CD4-positive, alpha-beta T cell treated with Interleukin-6 for 4 hours (primary cell): ENCODE results near the gene TSGA10.
"Not testable (repeated sequence)": the region's sequence is repeated elsewhere in the genome, so short reads cannot be mapped to it uniquely, and the experiment has no call there.

Source experiments
- DNase-seq: peaks from one replicate; pipeline ENCODE4 v3.0.0-alpha.2; 2020; ENCODE audit warnings: mixed read lengths

The TSGA10 gene

DNA sequence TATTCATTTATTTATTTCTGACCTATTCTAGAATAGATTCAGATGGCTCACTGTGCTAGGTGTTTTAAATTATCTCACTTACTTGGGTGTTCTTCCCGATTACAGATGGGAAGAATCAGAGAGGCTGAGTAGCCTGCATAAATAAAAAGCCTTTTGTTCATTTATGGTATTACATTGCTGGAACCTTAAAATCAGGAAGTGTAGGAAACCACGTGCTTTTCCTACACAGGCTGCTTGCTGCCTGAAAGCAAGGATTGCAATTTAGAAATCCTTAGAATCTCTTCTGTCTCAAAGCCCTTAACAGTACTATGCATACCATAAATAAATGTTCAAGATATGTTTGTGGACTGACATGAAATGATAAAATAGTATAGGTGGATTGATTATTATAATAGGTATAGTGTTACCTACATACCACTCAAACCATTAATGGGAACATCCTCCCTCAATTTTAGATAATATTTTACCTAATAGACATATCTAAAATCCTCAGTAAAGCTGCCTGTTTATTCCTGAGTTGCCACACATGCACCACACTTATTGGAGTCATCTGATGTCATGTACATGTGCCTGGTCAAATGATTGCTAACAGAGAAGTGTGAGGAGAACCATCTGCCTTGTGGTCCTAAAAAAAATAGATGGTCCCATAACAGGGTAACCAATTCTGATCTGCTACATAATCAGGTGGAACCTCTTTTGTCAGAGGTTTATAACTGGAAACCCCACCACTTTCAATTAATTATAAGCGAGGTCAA, 86.7 kb downstream of the TSGA10 start:
- DNase-seq, result no peak

DNA sequence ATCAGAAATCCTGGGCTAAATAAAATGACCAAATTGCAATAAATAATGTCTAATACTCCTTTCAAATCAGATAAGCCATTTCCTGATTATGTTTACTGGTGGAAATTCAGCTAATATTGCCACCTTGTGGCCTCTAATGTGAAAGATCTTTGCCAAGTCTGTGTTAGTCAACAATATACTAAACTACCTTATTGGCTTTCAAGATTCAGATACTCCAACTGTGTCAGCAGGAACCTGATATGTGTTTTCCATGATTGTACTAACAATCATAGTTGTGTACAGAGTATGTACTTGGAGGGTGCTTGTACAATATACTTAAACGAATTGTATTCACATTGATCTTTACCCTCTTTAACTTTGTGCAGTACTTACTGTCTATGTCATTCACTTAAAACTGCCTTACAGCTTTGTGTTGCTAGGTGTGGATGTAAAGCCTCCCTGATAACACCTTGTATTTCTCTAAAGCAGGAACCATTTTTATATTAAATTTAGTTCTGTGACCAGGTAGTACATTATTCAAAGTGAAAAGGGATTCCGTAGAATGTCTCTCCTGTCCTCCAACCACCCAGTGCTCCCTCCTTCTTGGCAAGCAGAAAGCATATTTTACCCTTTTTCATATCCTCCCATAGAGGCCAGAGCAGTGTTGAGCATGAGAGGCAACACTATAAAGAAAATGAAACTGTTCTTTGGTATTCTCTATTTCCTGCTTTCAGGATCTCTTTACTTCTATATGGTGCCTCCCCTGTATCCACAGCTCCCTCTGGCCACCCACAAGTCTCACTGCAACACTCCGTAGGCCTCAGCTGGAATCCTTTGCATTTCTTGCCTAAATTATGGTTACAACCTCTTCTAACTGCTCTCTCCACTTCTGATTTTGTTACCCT, 88.4 kb downstream of the TSGA10 start:
- DNase-seq, result peak; percentile 59

DNA sequence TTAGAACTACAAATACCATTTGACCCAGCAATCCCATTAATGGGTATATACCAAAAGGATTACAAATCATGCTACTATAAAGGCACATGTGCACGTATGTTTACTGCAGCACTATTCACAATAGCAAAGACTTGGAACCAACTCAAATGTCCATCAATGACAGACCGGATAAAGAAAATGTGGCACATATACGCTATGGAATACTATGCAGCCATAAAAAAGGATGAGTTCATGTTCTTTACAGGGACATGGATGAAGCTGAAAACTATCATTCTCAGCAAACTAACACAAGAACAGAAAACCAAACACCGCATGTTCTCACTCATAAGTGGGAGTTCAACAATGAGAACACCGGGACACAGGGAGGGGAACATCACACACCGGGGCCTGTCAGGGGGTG, 105.6 kb downstream of the TSGA10 start:
- DNase-seq, result not testable (repeated sequence)

DNA sequence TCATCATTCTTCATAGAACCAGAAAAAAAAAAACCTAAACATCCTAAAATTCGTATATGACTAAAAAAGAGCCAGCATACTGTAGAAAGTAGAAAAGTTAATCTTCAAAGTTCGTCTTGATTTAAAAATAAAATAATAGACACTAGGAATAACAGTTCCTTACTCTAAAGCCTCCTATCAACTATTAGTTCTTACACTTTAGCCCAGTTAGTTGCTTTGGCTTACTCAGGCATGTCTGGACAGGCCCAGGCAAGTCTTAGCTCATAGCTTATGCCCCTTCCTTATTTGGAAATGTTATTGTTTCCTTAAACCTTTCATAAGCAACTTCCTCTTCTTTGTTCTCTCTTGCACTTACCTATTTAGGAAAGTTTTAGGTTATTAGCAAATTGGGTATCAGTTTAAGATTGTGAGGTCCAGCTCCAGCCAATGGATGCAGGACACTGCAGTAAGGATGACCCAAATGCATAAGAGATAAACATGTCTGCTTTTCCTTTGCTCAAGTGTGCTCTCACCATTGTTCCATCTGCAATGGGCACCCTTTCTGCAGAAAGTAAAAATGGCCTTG, 113.9 kb downstream of the TSGA10 start:
- DNase-seq, result not testable (repeated sequence)

DNA sequence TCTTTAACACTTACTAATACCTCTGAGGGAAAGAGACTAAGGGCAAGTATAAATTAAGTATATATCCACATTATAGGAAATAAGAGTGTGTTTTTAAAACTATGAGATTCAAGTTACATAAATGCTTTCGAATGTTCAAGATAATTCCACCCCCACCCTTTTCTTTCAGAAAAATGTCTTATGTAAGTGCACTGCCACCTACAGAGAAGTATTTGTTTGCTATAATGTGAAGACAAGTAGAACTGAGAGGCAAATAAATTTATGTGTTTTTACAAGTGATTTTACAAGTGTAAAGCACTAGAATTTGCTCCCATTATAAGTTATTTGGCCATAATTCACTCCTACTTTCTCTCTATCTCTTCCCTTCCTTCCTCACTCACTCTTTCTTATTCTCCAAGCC, 118.8 kb downstream of the TSGA10 start:
- no peak for DNase-seq

DNA sequence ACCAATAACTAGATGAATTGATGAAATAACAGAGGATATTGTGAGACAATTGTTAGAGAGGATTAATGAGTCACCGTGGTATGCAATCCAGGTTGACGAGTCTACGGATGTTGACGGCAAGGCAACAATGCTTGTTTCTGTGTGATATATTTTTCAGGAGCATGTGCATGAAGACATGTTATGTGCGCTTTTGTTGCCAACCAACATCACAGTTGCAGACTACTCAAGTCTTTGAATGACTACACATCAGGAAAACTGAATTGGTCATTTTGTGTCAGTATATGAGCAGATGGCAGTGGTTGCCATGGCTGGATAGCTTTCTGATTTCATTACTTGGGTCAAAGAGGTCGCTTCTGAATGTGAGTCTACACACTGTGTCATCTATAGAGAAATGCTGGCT, 122.0 kb downstream of the TSGA10 start:
- no peak for DNase-seq

DNA sequence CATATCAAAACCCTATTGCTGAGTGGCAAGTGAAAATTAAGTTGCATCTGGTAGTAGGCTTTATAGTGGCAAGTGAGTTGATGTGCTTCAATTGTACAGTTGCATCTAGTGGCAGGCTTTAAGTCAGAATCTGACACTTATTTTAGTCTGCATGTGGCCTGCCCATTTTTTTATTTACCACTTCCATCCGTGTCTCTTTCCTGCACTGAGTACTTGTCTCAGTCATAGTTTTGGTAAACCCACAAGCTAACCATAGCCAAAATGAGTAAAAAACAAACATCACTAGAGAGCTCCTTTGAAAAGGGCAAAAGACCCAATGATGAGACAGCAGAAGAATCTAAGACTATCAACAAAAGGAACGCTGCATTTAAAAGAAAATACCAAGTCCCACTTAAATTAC, 122.7 kb downstream of the TSGA10 start:
- DNase-seq, result no peak

DNA sequence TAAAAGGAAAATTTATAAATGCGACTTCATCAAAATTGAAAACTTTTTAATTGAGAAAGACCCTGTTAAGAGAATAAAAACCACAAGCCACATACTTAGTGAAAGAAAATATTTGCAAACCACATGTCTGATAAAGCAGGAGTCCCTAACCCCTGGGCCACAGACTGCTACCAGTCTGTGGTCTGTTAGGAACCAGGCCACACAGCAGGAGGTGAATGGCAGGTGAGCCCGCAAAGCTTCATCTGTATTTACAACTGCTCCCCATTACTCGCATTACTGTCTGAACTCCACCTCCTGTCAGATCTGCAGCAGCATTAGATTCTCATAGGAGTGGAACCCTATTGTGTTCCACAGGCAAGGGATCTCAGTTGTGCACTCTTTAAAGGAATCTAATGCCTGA, 123.3 kb downstream of the TSGA10 start:
- no peak for DNase-seq

DNA sequence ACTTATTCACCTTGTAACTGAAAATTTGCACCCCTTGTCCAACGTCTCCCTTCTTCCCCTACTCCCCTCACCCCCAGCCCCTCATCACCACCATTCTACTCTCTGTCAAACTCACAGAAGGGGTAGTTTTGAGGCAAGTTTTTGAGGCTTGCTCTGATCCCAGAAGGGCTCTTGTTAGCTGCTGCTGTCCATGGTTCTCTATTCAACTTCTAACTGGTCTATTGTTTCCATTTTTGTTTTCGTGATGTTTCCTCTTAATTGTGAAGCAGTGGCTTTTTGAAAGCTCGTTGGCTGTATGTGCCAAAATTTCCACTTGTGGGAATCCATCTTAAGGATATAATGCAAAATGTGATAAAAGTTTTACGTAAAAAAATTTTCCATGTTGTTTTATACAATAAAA, 126.2 kb downstream of the TSGA10 start:
- DNase-seq, result no peak

DNA sequence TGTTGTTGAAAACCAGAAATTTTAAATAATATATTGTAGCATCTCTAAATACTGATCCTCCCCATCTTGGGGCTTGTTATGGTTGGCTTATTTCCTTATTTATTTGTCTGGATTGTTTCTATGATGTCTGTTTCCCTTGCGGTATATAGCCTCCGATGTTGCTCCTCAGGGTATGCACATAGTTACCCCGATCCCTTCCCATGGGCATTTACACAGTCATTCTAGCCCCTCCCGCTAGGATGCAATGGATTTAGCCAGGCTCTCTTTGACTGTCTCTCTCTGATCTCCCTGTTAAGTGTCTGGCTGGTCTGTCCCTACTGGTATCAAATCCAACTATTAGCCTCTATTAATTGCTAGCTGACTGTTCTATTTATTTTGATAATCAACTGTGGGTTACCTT, 126.9 kb downstream of the TSGA10 start:
- no peak for DNase-seq

DNA sequence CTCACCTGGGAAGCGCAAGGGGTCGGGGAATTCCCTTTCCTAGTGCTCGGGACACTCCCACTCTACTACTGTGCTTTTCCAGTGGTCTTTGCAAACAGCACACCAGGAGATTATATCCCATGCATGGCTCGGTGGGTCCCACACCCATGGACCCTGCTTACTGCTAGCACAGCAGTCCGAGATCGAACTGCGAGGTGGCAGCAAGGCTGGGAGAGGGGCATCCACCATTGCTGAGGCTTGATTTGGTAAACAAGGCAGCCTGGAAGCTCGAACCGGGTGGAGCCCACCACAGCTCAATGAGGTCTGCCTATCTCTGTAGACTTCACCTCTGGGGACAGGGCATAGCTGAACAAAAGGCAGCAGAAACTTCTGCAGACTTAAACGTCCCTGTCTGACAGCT, 154.0 kb downstream of the TSGA10 start:
- no peak for DNase-seq

DNA sequence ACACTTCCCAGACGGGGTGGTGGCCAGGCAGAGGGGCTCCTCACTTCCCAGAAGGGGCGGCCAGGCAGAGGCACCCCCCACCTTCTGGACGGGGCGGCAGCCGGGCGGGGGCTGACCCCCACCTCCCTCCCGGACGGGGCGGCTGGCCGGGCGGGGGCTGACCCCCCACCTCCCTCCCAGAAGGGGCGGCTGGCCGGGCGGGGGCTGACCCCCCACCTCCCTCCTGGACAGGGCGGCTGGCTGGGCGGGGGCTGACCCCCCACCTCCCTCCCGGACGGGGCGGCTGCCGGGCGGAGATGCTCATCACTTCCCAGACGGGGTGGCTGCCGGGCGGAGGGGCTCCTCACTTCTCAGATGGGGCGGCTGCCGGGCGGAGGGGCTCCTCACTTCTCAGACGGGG, 166.0 kb downstream of the TSGA10 start:
- DNase-seq, result not testable (repeated sequence)

DNA sequence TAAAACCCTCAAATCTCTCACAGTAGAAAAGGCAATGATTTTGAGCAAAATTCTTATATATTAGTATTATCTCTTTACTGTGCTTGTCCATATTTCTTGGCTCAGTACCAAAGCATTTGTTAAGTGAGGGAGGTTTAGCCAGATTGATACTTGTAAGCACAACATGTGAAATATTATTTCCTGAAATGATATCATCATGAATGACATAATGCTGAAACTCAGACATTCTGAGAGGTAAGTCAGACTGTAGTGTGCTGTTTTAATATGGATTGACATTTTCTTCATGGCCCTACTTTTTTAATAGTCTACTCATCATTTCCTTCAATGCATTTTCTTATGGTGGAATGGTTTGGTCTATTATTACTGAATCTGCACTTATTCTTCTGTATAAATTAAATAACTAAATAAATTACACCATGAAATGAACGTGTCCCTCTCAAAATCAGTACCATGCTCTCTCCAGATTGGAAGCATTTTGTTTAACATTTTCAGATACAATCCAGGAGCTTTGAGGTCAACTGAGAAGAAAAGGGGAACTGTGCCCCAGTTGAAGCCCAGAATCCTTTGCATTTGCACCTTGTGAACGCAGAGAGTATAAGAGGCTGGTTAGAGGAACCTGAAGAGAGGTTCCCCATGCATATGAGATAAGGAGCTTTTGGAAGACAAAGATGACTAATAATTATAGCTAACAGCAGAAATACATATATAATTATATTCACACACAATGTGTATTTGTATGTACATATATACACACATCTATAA, 168.7 kb downstream of the TSGA10 start:
- DNase-seq, result no peak

DNA sequence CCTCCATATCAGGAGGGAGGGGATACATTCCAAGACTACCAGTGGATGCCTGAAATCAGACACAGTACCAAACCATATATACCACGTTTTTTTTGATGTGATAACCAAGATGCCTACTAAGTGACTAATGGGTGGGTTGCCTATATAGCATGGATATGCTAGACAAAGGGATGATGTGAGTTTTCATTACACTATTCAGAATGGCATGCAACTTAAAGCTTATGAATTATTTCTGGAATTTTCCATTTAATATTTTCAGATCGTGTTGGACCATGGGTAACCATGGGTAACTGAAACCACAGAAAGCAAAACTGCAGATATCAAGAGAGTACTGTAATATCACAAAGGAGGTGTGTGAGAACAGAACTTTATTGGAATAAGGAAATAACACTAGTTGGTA, 179.1 kb downstream of the TSGA10 start:
- DNase-seq, result no peak

DNA sequence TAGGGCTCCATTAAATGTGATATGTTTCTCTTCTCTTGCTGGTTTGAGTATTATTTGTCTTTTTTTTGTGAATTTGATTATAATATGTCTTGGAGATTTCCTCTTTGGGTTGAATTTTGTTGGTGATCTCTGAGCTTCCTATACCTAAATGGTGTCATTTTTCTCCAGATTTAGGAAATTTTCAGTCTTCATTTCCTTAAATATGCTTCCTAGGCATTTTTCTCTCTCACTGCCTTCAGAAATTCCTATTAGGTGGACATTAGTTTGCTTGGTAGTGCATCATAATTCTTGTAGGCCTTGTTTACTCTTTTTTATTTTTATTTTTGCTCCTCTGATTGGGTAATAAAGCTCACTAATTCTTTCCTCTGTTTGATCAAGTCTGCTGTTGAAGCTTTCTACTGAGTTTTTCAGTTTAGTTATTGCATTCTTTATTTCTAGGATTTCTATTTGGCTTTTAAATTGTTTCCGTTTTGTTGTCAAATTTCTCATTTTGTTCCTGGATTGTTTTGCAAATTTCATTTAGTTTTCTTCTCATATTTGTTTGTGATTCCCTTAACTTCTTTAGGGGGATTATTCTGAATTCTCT, 182.1 kb downstream of the TSGA10 start:
- DNase-seq, result no peak

DNA sequence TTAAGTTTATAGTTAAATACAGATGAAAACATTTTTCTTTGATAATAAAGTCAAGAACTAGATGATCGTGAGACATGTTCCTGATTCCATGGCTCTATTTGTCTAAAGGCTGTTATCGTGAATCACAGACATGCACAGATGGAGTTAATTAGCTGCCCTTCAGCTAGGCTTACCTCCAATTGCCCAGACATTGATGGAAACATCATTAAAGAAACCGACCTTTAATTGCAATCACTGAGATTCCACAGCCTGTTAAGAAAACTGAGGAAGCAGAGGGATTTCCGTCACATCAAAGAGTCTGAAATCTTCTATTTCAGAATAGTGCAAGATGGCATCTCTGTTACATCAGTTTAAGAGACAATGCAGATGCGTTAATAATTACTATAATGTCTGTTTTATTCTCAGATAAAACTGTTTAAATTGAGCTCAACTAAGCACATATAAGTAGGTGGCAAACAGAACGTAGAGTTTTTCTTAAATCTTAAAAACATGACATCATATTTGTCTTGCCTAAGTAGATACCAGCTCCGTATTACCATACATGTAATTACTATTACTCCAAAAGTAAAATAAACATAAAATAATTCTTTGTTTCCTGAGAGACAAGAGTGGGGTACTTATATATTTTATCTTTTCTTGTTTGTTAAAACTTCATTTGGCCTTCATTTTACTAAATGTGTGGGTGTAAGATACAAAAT, 194.8 kb downstream of the TSGA10 start:
- DNase-seq, result no peak

DNA sequence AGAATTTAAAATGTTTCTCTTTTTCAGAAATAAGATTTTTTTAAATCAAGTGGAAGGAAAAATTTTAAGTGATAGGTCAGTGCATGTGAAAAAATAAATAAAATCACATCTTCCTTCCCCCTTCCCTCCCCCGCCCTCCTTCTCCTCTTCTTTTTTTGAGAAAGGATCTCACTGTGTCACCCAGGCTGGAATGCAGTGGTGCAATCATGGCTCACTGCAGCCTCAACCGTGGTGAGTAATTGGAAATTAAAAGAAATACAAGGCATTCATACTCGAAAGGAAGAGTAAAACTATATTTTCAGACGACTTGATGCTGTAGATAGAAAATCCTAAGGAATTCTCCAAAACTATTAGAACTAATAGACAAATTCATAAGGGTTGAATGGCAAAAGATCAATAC, 201.8 kb downstream of the TSGA10 start:
- no peak for DNase-seq

DNA sequence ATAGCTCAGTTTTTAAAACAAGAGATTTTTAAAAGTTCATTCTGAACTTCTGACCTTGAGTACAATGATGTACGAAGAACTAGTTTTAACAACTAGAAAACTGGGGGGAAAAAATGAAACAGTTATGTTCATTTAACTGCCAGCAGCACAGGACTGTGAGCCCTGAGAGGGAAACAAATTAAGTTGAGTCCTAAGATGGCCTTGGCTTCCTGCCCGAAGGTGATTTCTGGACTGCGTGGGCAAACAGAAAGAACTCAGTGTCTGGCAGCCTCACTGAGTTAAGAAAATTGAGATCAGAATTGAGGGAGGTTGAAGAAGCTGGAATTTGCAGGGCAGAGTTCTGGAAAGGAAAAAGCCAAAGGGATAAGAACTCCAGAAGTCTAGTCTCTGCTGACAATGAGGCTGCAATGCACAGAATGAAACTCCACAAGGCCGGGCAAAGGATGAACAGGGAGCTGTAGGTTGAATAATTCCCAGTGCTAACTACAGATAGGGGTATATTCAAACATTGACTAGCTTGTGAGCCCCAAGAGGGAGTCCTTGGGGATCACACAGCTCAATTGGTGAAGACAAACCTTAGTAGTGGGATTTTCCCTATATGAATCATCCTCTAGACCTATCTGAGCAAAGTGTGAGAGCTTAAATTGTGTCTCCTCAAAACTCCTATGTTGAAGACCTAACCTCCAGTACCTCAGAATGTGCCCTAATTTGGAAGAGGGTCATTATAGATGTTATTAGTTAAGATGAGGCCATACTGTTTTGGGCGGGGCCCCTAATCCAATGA, 205.6 kb downstream of the TSGA10 start:
- DNase-seq, result no peak

DNA sequence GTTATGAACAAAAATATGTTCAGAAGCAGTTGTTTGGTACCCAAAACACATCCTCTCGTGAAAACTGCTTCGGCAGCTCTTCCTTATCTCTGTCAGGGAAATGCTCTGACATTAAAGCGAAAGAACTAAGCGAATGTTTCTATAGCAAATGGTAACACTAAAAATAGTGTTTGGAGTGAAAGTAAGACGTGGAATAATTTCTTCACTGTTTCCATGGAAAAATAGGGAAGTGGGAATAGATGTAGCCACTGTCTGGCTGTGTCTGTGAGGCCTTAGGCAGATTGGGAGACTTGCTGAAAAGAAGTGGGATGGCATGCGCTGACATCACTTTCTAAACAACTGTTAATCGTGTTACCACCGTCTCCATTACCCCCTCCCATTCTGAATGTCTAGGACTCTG, 207.2 kb downstream of the TSGA10 start:
- no peak for DNase-seq
